ENCODE measurements around the gene INPP5B. TPM values are rescaled to one million over a fixed set of nuclear protein-coding genes. Genes with fewer than 3 reads are reported as not detected.
A peak's percentile ranks its signal among the peaks of the same experiment; 100 is the strongest.

The INPP5B gene
- total RNA-seq, 5 donors from 2014 or later (not counting 1 experiment from before 2014, with no cell fraction given): 27.9 to 35.8 (median 30.9) TPM

DNA sequence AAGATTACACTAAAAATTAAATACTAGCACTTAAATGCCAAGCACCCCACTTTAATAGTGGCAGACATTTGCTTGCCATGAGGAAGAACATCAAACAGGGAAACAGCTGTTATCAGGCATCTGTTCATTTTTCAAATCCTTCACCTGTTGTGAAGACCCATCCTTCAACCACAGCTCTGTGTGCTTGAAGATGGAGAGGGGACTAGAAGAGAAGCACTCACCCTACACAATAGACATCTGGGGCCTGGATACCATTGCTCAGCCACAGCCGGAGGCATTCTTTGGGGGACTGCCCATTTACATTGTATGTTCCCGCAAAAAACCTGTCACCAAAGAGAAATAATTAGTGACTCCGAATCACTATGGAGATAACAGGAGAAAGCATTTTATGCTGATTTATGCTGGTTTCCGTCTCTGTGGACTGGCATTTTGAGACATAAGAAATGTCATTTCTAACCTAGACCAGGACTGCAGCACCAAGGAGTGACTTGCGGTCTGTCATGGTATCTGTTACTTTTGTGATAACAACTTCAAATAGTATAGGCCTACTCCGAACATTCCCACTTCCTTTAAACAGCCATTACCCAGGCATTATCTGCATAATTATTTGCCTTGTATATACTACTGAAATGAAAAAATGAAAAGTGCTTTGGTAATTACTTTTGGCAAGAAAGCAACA is 58.7 kb downstream of the INPP5B start:
- Histone ChIP-seq H3K4me3 (ENCODE audit: control insufficient read depth in 1 of 2, extremely low read depth in 1 of 2, low read length in 1 of 2) (no peak overlapping the region), H3K36me3 (ENCODE audit: control insufficient read depth in 2 of 2, extremely low read depth in 1 of 2, insufficient read depth in 1 of 2, low read length in 1 of 2) (peaks cover 4 to 52% of the 10 kb centered on the region in 2 donors), H3K9me3 (no peaks in the 10 kb centered on the region), H3K27me3 (replicated peaks in 1 of 2; ENCODE audit: control insufficient read depth in 2 of 2, extremely low read depth in 1 of 2, insufficient read depth in 2 of 2, low read length in 1 of 2) (no peaks in the 10 kb centered on the region), H3K4me1 (ENCODE audit: control insufficient read depth in 1 of 2, extremely low read depth in 1 of 2, insufficient read depth in 2 of 2, low read length in 2 of 2) (no peaks in the 10 kb centered on the region), H3K27ac (ENCODE audit: low read length) (no peak overlapping the region)
- ChIA-PET POLR2A (no interaction called here), CTCF (no interaction called here)
- DNase-seq: no peak
- 100% methylated on average over 2 of the region's 6 CpGs for WGBS (ENCODE audit: insufficient coverage)
- Mint-ChIP-seq H3K36me3 (peaks cover 46% of the 10 kb centered on the region), H3K4me1 (peaks cover 7 to 17% (median 15%) of the 10 kb centered on the region in 3 donors), H3K4me3 (no peak overlapping the region), H3K9me3 (no peaks in the 10 kb centered on the region), H3K27ac (no peak overlapping the region), H3K27me3 (no peaks in the 10 kb centered on the region)
- ATAC-seq (replicated peaks in 1 of 4): no peak

DNA sequence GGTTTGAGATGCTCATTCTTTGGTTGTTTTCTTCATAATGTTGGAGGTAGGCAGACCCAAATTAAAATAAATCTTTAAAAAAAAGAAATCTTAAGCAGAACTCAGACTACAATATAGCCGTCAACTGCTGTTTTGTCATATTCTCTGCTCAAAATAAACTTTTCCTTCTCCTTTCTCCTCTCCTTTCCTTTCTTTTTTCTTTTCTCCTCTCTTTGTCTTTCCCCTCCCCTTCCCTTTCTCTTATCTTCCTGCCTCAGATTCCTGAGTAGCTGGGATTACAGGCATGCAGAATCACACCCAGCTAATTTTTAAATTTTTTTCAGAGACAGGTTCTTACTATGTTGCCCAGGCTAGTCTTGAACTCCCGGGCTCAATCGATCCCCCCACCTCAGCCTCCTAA is 62.7 kb downstream of the INPP5B start:
- H3K9me3 Mint-ChIP-seq: no peaks in the 10 kb centered on the region
- H3K4me1 Mint-ChIP-seq: peaks cover 0 to 29% (median 16%) of the 10 kb centered on the region in 3 donors

DNA sequence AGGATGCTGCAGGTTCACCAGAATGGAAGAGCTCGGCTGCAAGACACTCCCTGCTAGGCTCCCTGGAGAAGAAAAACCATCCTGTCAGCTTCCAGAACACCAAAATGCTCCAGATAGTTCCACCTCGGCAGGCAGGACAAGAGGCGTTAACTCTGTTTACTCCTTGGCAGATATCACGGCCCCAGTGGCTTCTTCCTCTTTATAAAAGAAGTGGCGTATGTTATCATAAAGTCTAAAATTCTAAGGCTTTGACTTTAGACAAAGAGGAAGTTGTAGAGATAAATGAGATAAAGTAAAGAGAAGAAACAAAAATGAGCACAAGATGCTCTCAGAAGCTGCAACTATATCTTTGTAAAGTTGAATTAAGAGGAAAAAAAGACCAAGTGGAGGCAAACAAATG is 63.2 kb downstream of the INPP5B start:
- peaks cover 0 to 29% (median 16%) of the 10 kb centered on the region in 3 donors for H3K4me1 Mint-ChIP-seq
- CTCF ChIA-PET: no interaction called here
- DNase-seq (no peak), ATAC-seq (replicated peaks in 1 of 4) (no peak)
- 57% methylated on average over 1 of the region's 5 CpGs for WGBS (ENCODE audit: insufficient coverage)
- peaks cover 68% of the 10 kb centered on the region for H3K36me3 Mint-ChIP-seq
- no peaks in the 10 kb centered on the region for H3K9me3 Mint-ChIP-seq
- H3K4me3 Mint-ChIP-seq: peak overlapping the region in 2 of 3 donors; percentile 66 to 75
- peak overlapping the region in 1 of 2 donors; percentile 11 for H3K4me3 ChIP-seq (ENCODE audit: control insufficient read depth in 1 of 2, extremely low read depth in 1 of 2, low read length in 1 of 2)
- peak overlapping the region; percentile 44 for H3K27ac ChIP-seq (ENCODE audit: low read length)
- H3K4me1 ChIP-seq (ENCODE audit: control insufficient read depth in 1 of 2, extremely low read depth in 1 of 2, insufficient read depth in 2 of 2, low read length in 2 of 2): no peaks in the 10 kb centered on the region
- no peaks in the 10 kb centered on the region for H3K27me3 ChIP-seq (replicated peaks in 1 of 2; ENCODE audit: control insufficient read depth in 2 of 2, extremely low read depth in 1 of 2, insufficient read depth in 2 of 2, low read length in 1 of 2)
- H3K27me3 Mint-ChIP-seq: no peaks in the 10 kb centered on the region
- peak overlapping the region; percentile 95 for H3K27ac Mint-ChIP-seq
- POLR2A ChIA-PET: no interaction called here
- H3K9me3 ChIP-seq: no peaks in the 10 kb centered on the region
- peaks cover 13 to 78% of the 10 kb centered on the region in 2 donors for H3K36me3 ChIP-seq (ENCODE audit: control insufficient read depth in 2 of 2, extremely low read depth in 1 of 2, insufficient read depth in 1 of 2, low read length in 1 of 2)

More for the DNA sequence above, 62.7 kb downstream of the INPP5B start:
- Mint-ChIP-seq H3K4me3 (no peak overlapping the region), H3K36me3 (peaks cover 68% of the 10 kb centered on the region), H3K27me3 (no peaks in the 10 kb centered on the region), H3K27ac (peak overlapping the region; percentile 95)
- DNase-seq: no peak
- Histone ChIP-seq H3K4me3 (ENCODE audit: control insufficient read depth in 1 of 2, extremely low read depth in 1 of 2, low read length in 1 of 2) (no peak overlapping the region), H3K9me3 (no peaks in the 10 kb centered on the region), H3K36me3 (ENCODE audit: control insufficient read depth in 2 of 2, extremely low read depth in 1 of 2, insufficient read depth in 1 of 2, low read length in 1 of 2) (peaks cover 13 to 82% of the 10 kb centered on the region in 2 donors), H3K27ac (ENCODE audit: low read length) (peak overlapping the region; percentile 44), H3K4me1 (ENCODE audit: control insufficient read depth in 1 of 2, extremely low read depth in 1 of 2, insufficient read depth in 2 of 2, low read length in 2 of 2) (no peaks in the 10 kb centered on the region), H3K27me3 (replicated peaks in 1 of 2; ENCODE audit: control insufficient read depth in 2 of 2, extremely low read depth in 1 of 2, insufficient read depth in 2 of 2, low read length in 1 of 2) (no peaks in the 10 kb centered on the region)
- ChIA-PET CTCF (no interaction called here), POLR2A (no interaction called here)
- WGBS (ENCODE audit: insufficient coverage): 91% methylated on average over 2 of the region's 3 CpGs
- no peak for ATAC-seq (replicated peaks in 1 of 4)

DNA sequence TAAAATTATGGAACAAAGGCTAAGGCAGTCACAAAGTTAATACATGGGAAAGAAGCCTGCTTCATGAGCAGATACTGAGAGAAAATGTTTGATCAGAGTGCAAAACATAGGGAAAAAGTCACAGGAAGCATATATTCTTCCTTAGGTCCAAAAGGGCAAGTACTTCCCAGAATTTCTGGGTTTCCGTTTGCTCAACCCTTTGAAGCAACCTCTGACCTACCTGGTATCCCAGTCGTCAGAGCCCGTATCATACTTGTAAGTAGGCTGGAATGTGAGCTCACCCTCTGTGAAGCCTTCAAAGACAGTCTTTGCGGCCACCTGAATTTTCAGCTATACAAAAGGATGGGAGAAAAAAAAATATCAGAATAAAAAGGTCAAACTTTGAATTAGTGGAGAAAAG is 67.0 kb downstream of the INPP5B start:
- Mint-ChIP-seq H3K4me1 (peaks cover 0 to 29% (median 16%) of the 10 kb centered on the region in 3 donors), H3K27me3 (no peaks in the 10 kb centered on the region), H3K36me3 (peaks cover 54% of the 10 kb centered on the region), H3K4me3 (no peak overlapping the region), H3K9me3 (no peaks in the 10 kb centered on the region), H3K27ac (no peak overlapping the region)
- WGBS (ENCODE audit: insufficient coverage): no CpG with 5 or more reads among the region's 4 CpGs
- DNase-seq (no peak), ATAC-seq (replicated peaks in 1 of 4) (no peak)
- POLR2A ChIA-PET: interaction anchor here (0.5 to 0.7 kb wide), 3 partner anchors 8 to 386 kb away, joined by 5 to 8 read pairs (median 5); no protein-coding TSS in a partner anchor
- H3K27ac ChIP-seq (ENCODE audit: low read length): no peak overlapping the region
- no peaks in the 10 kb centered on the region for H3K4me1 ChIP-seq (ENCODE audit: control insufficient read depth in 1 of 2, extremely low read depth in 1 of 2, insufficient read depth in 2 of 2, low read length in 2 of 2)
- CTCF ChIA-PET: no interaction called here
- no peaks in the 10 kb centered on the region for H3K9me3 ChIP-seq
- H3K27me3 ChIP-seq (replicated peaks in 1 of 2; ENCODE audit: control insufficient read depth in 2 of 2, extremely low read depth in 1 of 2, insufficient read depth in 2 of 2, low read length in 1 of 2): no peaks in the 10 kb centered on the region
- no peak overlapping the region for H3K4me3 ChIP-seq (ENCODE audit: control insufficient read depth in 1 of 2, extremely low read depth in 1 of 2, low read length in 1 of 2)
- peaks cover 12 to 70% of the 10 kb centered on the region in 2 donors for H3K36me3 ChIP-seq (ENCODE audit: control insufficient read depth in 2 of 2, extremely low read depth in 1 of 2, insufficient read depth in 1 of 2, low read length in 1 of 2)

DNA sequence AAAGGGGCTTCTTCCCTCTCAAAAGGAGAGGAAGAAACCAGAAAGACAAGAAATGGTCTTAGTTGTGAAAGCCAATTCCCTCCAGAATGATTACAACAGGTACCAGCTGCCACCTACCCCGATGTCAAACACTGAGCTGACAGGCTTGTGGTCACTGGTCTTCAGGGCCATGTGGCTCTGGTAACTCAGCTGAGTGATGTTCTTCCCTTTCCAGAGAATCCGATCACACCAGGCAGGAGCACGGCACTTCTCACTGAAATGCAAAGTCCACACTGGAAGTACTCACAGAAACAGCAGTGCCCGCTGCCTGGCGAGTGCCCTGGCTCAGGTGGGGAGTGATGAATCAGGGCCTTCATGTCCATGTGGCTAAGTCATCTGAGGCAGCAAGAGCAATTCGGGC is 68.8 kb downstream of the INPP5B start:
- Mint-ChIP-seq H3K4me1 (peaks cover 0 to 16% (median 6%) of the 10 kb centered on the region in 3 donors), H3K36me3 (peaks cover 60% of the 10 kb centered on the region), H3K9me3 (no peaks in the 10 kb centered on the region), H3K4me3 (no peak overlapping the region), H3K27ac (no peak overlapping the region), H3K27me3 (no peaks in the 10 kb centered on the region)
- Histone ChIP-seq H3K4me1 (ENCODE audit: control insufficient read depth in 1 of 2, extremely low read depth in 1 of 2, insufficient read depth in 2 of 2, low read length in 2 of 2) (no peaks in the 10 kb centered on the region), H3K9me3 (no peaks in the 10 kb centered on the region), H3K27me3 (replicated peaks in 1 of 2; ENCODE audit: control insufficient read depth in 2 of 2, extremely low read depth in 1 of 2, insufficient read depth in 2 of 2, low read length in 1 of 2) (no peaks in the 10 kb centered on the region), H3K27ac (ENCODE audit: low read length) (no peak overlapping the region), H3K36me3 (ENCODE audit: control insufficient read depth in 2 of 2, extremely low read depth in 1 of 2, insufficient read depth in 1 of 2, low read length in 1 of 2) (peaks cover 15 to 77% of the 10 kb centered on the region in 2 donors), H3K4me3 (ENCODE audit: control insufficient read depth in 1 of 2, extremely low read depth in 1 of 2, low read length in 1 of 2) (no peak overlapping the region)
- no peak for ATAC-seq (replicated peaks in 1 of 4)
- WGBS (ENCODE audit: insufficient coverage): 88% methylated on average over 1 of the region's 6 CpGs
- DNase-seq: no peak
- ChIA-PET POLR2A (no interaction called here), CTCF (no interaction called here)

DNA sequence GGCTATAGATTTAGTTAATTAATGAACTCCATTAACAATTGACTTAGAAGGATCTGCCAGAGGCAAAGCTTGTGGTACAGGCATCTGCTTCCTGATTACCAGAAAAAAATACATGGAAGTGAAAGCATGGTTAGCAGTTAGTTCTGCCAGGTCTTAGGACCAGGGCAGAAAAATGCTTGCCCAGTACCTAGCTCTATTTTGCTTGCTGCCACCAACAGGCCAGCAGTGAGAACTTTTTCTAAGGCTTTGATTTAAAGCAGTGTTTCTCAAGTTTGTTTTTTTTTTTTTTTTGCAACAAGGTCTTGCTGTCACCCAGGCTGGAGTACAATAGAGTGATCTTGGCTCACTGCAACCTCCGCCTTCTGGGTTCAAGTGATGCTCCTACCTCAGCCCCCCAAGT is 71.0 kb downstream of the INPP5B start:
- no peaks in the 10 kb centered on the region for H3K27me3 Mint-ChIP-seq
- Histone ChIP-seq H3K4me3 (ENCODE audit: control insufficient read depth in 1 of 2, extremely low read depth in 1 of 2, low read length in 1 of 2) (no peak overlapping the region), H3K36me3 (ENCODE audit: control insufficient read depth in 2 of 2, extremely low read depth in 1 of 2, insufficient read depth in 1 of 2, low read length in 1 of 2) (peaks cover 9 to 67% of the 10 kb centered on the region in 2 donors), H3K9me3 (no peaks in the 10 kb centered on the region), H3K27me3 (replicated peaks in 1 of 2; ENCODE audit: control insufficient read depth in 2 of 2, extremely low read depth in 1 of 2, insufficient read depth in 2 of 2, low read length in 1 of 2) (no peaks in the 10 kb centered on the region), H3K27ac (ENCODE audit: low read length) (no peak overlapping the region), H3K4me1 (ENCODE audit: control insufficient read depth in 1 of 2, extremely low read depth in 1 of 2, insufficient read depth in 2 of 2, low read length in 2 of 2) (no peaks in the 10 kb centered on the region)
- ChIA-PET POLR2A (interaction anchor here in 1 of 2 donors (0.6 kb wide), 1 partner anchor 140 kb away, joined by 3 read pairs; no protein-coding TSS in a partner anchor), CTCF (interaction anchor here in 1 of 2 donors (0.6 to 0.7 kb wide), 2 partner anchors 143 to 173 kb away, joined by 3 to 4 read pairs; no protein-coding TSS in a partner anchor)
- no peak overlapping the region for H3K27ac Mint-ChIP-seq
- no peak for ATAC-seq (replicated peaks in 1 of 4)
- no peaks in the 10 kb centered on the region for H3K9me3 Mint-ChIP-seq
- no CpG with 5 or more reads among the region's 1 CpG for WGBS (ENCODE audit: insufficient coverage)
- no peaks in the 10 kb centered on the region for H3K4me1 Mint-ChIP-seq
- peaks cover 51% of the 10 kb centered on the region for H3K36me3 Mint-ChIP-seq
- no peak overlapping the region for H3K4me3 Mint-ChIP-seq
- DNase-seq: no peak
